ENCODE results near the gene TRPV2. TPM values are rescaled to one million over a fixed set of nuclear protein-coding genes. Genes with fewer than 3 reads are reported as not detected.

Gene TRPV2
- total and polyA plus RNA-seq, 9 of the 15 experiments (the other 6 are each of a cell fraction or from before 2014, with no cell fraction given): 10.0 to 97.5 (median 30.3) TPM

DNA sequence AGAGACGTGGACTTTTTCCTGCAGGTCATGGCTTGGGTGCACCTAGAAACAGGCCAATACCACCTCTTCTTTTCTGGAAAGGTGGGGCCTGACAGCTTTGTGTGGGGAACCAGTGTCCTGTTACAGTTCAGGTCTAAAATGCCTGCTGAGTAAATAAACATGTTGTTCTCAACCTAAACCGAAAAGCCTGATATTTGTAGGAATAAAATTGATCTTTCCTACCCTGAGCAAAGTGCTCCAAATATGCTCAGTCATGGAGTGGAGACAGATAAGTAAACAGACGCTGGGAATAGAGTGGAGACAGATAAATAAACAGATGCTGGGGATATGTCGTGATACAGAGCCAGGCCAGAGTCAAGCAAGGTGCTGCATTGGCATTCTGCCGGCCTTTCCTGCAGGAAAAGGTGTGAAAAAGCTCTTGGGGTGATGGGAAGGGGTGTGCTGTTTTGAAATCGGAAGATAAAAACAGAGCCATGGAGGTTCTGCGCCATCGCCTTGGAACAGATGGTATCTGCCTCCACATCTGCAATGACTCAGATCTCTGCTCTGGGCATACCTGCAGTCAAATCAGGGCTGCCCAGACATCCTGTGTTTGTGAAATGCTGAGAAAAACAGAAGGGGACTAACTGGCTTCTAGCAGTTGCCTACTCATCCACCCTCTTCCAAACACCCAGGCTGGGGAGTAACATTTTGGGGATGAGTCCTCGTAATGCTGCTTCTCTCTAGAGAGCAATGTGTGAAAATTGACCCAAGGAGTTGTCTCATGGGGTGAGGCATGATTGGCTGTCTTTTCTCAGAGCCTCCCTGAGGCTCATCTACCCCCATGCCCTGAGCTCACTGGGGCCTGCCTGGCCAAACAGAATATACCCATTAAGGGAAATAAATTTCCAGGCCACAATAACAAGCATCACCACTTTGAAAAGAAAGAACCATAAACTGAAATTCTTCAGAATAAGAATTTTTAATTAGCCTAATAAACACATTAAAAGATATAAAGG is 16.8 kb upstream of the TRPV2 start (continued):
- TF ChIP-seq, protein P1, sequence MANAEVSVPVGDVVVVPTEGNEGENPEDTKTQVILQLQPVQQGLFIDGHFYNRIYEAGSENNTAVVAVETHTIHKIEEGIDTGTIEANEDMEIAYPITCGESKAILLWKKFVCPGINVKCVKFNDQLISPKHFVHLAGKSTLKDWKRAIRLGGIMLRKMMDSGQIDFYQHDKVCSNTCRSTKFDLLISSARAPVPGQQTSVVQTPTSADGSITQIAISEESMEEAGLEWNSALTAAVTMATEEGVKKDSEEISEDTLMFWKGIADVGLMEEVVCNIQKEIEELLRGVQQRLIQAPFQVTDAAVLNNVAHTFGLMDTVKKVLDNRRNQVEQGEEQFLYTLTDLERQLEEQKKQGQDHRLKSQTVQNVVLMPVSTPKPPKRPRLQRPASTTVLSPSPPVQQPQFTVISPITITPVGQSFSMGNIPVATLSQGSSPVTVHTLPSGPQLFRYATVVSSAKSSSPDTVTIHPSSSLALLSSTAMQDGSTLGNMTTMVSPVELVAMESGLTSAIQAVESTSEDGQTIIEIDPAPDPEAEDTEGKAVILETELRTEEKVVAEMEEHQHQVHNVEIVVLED (CRISPR knock-in tag; IDR thresholded peaks at IDR 0.05): no peak
- TF ChIP-seq RNF2 (IDR thresholded peaks at IDR 0.05) (peak; percentile 67; the same call in 1 of the 2 replicates), BMI1 (IDR thresholded peaks at IDR 0.05; ENCODE audit: low read length) (no peak), KDM5B (IDR thresholded peaks at IDR 0.05; ENCODE audit: insufficient replicate concordance, low read depth, low read length) (no peak), BRCA1 (IDR thresholded peaks at IDR 0.05) (no peak), BRCA1 (CRISPR knock-in tag; IDR thresholded peaks at IDR 0.05) (no peak), ZNF644 (tag; IDR thresholded peaks at IDR 0.05; ENCODE audit: low read depth) (no peak), ZFX (CRISPR knock-in tag; IDR thresholded peaks at IDR 0.05) (no peak), CBX1 (IDR thresholded peaks at IDR 0.05; ENCODE audit: low read depth) (no peak), GATA2 (CRISPR knock-in tag; IDR thresholded peaks at IDR 0.05) (peak; percentile 72), CREBBP (IDR thresholded peaks at IDR 0.05; ENCODE audit: low read depth, low read length) (no peak), PRPF4 (IDR thresholded peaks at IDR 0.05; ENCODE audit: insufficient read depth, low read depth, low read length, poor library complexity, severe bottlenecking) (no peak), JUN (IDR thresholded peaks at IDR 0.05; ENCODE audit: borderline replicate concordance, low read depth, low read length) (peak; percentile 78), JUN (CRISPR knock-in tag; IDR thresholded peaks at IDR 0.05; ENCODE audit: borderline replicate concordance) (no peak), NR3C1 (CRISPR knock-in tag; IDR thresholded peaks at IDR 0.05) (no peak), CCNT2 (IDR thresholded peaks at IDR 0.05; ENCODE audit: borderline replicate concordance, extremely low read depth, insufficient read length, low read depth, low read length) (peak; percentile 24), RBFOX2 (IDR thresholded peaks at IDR 0.05; ENCODE audit: low read depth, low read length) (no peak), SMAD2 (IDR thresholded peaks at IDR 0.05; ENCODE audit: low read depth, low read length) (no peak), ZNF24 (IDR thresholded peaks at IDR 0.05) (no peak)
- TF ChIP-seq, protein P2, sequence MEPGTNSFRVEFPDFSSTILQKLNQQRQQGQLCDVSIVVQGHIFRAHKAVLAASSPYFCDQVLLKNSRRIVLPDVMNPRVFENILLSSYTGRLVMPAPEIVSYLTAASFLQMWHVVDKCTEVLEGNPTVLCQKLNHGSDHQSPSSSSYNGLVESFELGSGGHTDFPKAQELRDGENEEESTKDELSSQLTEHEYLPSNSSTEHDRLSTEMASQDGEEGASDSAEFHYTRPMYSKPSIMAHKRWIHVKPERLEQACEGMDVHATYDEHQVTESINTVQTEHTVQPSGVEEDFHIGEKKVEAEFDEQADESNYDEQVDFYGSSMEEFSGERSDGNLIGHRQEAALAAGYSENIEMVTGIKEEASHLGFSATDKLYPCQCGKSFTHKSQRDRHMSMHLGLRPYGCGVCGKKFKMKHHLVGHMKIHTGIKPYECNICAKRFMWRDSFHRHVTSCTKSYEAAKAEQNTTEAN (CRISPR knock-in tag; IDR thresholded peaks at IDR 0.05): no peak
- TF ChIP-seq, protein P3, sequence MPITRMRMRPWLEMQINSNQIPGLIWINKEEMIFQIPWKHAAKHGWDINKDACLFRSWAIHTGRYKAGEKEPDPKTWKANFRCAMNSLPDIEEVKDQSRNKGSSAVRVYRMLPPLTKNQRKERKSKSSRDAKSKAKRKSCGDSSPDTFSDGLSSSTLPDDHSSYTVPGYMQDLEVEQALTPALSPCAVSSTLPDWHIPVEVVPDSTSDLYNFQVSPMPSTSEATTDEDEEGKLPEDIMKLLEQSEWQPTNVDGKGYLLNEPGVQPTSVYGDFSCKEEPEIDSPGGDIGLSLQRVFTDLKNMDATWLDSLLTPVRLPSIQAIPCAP (CRISPR knock-in tag; IDR thresholded peaks at IDR 0.05; ENCODE audit: borderline replicate concordance): no peak
- TF ChIP-seq, protein P4, sequence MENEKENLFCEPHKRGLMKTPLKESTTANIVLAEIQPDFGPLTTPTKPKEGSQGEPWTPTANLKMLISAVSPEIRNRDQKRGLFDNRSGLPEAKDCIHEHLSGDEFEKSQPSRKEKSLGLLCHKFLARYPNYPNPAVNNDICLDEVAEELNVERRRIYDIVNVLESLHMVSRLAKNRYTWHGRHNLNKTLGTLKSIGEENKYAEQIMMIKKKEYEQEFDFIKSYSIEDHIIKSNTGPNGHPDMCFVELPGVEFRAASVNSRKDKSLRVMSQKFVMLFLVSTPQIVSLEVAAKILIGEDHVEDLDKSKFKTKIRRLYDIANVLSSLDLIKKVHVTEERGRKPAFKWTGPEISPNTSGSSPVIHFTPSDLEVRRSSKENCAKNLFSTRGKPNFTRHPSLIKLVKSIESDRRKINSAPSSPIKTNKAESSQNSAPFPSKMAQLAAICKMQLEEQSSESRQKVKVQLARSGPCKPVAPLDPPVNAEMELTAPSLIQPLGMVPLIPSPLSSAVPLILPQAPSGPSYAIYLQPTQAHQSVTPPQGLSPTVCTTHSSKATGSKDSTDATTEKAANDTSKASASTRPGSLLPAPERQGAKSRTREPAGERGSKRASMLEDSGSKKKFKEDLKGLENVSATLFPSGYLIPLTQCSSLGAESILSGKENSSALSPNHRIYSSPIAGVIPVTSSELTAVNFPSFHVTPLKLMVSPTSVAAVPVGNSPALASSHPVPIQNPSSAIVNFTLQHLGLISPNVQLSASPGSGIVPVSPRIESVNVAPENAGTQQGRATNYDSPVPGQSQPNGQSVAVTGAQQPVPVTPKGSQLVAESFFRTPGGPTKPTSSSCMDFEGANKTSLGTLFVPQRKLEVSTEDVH (IDR thresholded peaks at IDR 0.05; ENCODE audit: low read depth, partially characterized antibody): no peak
